Omental fat pad (tissue), 4 donors: Measurements from ENCODE around the gene ABCA13. TPM values are rescaled to one million over a fixed set of nuclear protein-coding genes. Genes with fewer than 3 reads are reported as not detected.

ENCODE experiments used
- ATAC-seq: fragments of 150-250 bp; one replicate; pipeline ENCODE4 v1.9.1; 2016; ENCODE audit warnings: mild to moderate bottlenecking, moderate library complexity; ENCODE audit not compliant: low FRiP score
- DNase-seq: peaks from one replicate; pipeline ENCODE4 v3.0.0-alpha.2; 2019; ENCODE audit warnings: low spot score
- total RNA-seq, 4 donors: library from RNA; depleted of rRNA; stranded (reverse); fragments of >200 nt; gene quantifications; one replicate each; pipeline ENCODE4 v1.1.0, GENCODE V29; 2016
- TF ChIP-seq, protein P1 (sequence below), 3 donors: fragments of 450-650 bp; IDR thresholded peaks; one replicate each; pipeline ENCODE4 v1.5.1; 2016 to 2017; ENCODE audit warnings: antibody characterized with exemption in 3 of 3, mild to moderate bottlenecking in 3 of 3, moderate library complexity in 2 of 3

ABCA13 gene
- total RNA-seq, 4 donors from 2014 or later = 0.13 to 0.37 (median 0.16) TPM; not detected in 1

DNA sequence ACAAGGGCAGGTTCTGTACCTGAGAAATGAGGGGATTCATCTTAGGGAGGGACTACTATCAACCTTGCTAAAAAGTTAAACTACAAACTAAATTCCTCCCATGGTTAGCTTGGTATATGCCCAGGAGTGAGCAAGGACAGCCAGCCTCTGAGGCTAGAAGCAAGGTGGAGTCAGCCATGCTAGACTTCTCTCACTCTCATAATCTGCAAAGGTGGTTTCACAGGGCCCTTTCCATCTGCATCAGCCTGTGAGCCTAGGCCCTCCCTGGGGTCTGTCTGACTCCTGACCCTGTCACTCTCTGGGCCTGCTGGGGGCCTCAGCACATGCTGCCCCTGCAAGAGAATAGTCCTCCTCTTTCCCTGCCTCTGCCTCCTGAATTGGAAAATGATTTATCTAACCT is 66.1 kb downstream of the ABCA13 start:
- no peak for ATAC-seq
- no peak for DNase-seq
- TF ChIP-seq, protein P1, sequence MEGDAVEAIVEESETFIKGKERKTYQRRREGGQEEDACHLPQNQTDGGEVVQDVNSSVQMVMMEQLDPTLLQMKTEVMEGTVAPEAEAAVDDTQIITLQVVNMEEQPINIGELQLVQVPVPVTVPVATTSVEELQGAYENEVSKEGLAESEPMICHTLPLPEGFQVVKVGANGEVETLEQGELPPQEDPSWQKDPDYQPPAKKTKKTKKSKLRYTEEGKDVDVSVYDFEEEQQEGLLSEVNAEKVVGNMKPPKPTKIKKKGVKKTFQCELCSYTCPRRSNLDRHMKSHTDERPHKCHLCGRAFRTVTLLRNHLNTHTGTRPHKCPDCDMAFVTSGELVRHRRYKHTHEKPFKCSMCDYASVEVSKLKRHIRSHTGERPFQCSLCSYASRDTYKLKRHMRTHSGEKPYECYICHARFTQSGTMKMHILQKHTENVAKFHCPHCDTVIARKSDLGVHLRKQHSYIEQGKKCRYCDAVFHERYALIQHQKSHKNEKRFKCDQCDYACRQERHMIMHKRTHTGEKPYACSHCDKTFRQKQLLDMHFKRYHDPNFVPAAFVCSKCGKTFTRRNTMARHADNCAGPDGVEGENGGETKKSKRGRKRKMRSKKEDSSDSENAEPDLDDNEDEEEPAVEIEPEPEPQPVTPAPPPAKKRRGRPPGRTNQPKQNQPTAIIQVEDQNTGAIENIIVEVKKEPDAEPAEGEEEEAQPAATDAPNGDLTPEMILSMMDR (IDR thresholded peaks at IDR 0.05) = no peak

DNA sequence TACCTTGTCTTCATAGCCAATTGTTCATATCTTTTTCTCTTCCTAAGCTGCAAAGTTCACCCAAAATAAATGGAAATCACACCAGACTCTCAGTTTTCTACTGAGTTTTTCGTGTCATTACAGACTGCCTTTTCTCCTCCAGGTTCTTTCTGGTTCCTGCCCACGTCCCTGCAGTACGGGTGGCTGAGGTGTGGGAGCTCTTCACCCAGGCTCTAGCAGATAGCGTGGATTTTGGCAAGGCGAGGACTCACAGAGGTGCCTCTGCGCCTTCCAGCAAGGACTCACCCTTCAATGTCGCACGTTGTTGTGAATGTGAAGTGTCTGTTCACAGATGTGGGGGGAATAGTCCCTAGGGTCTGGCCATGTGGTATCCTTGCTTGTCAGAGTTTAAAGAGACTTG is 71.6 kb downstream of the ABCA13 start:
- ATAC-seq (no peak), DNase-seq (no peak)
- TF ChIP-seq, protein P1 (IDR thresholded peaks at IDR 0.05) = no peak

DNA sequence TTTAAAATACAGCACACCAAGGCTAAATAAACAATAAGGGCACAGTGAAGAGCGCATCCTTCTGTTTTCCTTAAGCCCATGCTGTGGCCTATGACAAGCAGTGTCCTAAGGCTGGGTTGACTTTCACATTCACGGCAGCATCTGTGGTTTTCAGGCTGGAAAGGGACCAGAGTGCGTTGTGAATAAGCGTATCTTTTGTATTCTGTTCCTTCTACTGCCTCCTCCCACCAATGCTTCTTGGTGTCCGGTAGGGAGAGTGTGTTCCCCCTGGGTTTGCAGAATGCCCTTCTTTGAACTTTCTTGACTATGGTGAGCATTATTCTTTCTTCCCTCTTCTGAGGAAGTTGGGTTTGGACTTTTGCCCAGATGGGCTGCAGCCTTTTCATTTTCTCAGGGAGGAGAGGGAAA is 73.6 kb downstream of the ABCA13 start:
- DNase-seq = no peak
- ATAC-seq = no peak
- TF ChIP-seq, protein P1 (IDR thresholded peaks at IDR 0.05) = no peak

DNA sequence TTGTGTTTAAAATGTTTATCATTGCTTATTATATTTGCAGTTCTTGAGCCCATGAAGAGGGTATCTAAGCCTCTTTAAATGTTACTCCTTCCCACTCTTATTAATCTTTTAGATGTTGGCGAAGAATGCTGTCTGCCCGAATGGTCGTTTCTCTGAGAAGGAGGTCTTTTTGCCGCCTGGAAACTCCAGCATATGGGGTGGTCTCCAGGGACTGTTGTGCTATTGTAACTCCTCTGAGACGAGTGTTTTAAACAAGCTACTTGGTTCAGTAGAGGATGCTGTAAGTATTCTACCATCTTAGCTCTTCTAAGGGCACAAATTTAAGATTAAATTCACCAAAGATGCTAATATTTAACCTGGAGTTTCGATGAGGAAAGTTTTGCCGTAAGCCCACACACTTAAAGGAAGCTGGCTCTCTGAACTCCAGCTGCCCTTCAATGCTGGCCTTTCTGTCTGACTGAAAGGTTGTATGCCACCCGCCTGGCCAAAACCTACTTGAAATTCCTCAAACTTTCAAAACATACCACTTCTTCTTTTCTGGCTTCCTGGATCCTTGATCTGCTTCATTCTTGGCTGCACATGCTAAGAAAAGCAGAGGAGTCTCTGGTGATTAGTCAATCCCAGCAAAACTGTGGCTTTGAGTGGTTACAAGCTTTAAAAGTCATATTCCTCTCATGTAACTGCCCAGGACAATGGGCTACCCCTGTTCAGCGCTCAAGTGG is 74.7 kb downstream of the ABCA13 start:
- DNase-seq (no peak), ATAC-seq (peak; percentile 35)
- TF ChIP-seq, protein P1 (IDR thresholded peaks at IDR 0.05) = no peak

DNA sequence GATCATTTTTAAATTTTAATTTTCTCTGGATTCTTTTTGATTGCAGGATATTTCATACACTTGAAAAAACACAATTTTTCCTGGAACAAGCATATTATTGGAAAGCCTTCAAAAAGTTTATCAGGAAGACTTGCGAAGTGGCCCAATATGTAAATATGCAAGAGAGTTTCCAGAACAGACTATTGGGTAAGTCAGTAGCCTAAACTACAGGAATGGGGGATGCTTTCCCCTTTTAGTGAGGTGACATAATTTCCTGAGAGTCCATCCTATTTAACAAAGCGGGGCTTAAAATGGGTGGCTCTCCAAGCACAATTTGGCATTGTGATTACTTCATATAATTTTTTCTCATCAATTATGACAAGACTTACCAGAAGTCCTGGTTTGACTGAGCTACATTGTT is 77.9 kb downstream of the ABCA13 start:
- TF ChIP-seq, protein P1 (IDR thresholded peaks at IDR 0.05) = no peak
- ATAC-seq (no peak), DNase-seq (no peak)

DNA sequence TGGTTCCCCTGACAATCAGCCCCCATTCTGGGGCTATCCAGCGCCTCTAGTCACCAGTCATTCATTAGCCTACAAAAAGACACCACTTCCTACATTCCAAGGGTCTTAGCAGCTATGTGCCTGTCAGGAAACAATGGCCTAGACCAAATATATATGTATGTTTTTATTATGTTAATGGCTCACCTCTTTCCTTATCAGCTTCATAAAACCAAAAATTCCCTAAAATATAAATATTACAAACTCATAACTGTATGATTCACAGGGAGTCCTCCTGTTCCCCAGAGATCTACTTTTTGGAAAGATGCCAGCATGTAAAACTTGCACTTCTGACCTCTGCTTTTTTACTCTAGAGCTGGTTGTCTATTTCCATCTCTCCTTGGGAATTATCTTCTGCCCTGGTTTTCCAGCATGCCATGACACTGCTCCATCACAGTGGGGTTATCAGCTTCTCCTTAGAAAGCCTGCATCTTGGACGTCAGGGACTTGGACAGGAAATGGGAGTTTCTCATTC is 79.2 kb downstream of the ABCA13 start:
- TF ChIP-seq, protein P1 (IDR thresholded peaks at IDR 0.05) = no peak
- ATAC-seq (peak; percentile 62), DNase-seq (no peak)

DNA sequence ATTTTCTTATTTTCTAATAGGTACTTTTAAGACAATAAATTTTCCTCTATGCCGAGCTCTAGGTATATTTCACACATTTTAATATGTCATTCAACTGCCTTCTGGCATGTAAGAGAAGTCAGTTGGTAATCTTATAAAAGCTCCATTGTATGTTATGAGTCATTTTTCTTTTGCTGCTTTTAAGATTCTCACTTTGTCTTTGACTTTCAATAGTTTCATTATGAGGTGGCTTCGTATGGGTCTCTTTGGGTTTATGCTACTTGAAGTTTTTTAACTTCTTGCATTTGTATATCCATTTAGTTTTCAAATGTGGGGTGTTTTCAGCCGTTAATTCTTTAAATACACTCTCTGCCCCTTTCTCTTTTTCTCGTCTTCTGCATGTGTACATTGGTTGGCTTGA is 80.5 kb downstream of the ABCA13 start:
- ATAC-seq (no peak), DNase-seq (no peak)
- TF ChIP-seq, protein P1 (IDR thresholded peaks at IDR 0.05) = no peak
